DMS79 treated with DMSO at 0.1 percent for 48 hours (cell line): ENCODE data around the gene ZNF674.
"Not testable (repeated sequence)": the region's sequence is repeated elsewhere in the genome, so short reads cannot be mapped to it uniquely, and the experiment has no call there.

Experiments used
- DNase-seq: peaks from one replicate; lab custom pipeline; 2025; lab: John Stamatoyannopoulos, UW

Gene ZNF674

DNA sequence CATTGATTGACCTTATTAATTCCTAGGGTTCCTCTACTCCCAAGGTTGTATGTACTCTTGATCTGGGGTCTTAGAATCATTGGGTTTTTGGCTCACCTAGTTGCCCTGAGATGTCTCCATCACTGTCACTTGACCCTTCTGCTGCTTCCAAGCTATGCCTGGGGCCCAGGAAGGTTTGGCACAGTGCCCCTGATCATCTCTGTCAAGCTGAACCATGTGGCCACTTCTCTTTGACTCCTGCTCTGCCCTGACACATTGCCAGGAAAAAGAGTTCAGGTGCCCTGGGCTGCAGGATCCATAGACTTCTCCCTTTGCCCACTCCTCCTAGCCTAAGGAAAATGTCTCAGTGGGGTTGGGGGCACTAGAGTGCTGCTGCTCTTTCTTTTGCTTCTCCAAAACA is 24.4 kb upstream of the ZNF674 start:
- peak; percentile 1 for DNase-seq

DNA sequence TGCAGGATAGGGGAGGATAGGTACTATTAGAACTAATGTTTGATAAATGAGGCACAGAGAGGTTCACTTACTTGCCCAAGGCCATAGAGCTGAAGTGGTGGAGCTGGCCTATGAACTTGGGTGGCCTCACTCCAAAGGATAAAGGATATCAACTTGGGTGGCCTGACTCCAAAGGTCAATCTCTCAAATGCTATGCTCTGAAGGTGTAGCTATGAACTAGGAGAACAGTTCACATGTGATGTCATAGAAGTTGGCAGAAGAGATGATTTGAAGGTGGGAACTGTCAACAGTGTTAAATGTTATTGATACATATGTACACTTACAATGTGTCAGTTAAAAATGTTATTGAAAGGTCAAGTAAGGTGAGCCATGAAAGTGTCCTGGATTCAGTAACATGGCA is 22.2 kb upstream of the ZNF674 start:
- no peak for DNase-seq

DNA sequence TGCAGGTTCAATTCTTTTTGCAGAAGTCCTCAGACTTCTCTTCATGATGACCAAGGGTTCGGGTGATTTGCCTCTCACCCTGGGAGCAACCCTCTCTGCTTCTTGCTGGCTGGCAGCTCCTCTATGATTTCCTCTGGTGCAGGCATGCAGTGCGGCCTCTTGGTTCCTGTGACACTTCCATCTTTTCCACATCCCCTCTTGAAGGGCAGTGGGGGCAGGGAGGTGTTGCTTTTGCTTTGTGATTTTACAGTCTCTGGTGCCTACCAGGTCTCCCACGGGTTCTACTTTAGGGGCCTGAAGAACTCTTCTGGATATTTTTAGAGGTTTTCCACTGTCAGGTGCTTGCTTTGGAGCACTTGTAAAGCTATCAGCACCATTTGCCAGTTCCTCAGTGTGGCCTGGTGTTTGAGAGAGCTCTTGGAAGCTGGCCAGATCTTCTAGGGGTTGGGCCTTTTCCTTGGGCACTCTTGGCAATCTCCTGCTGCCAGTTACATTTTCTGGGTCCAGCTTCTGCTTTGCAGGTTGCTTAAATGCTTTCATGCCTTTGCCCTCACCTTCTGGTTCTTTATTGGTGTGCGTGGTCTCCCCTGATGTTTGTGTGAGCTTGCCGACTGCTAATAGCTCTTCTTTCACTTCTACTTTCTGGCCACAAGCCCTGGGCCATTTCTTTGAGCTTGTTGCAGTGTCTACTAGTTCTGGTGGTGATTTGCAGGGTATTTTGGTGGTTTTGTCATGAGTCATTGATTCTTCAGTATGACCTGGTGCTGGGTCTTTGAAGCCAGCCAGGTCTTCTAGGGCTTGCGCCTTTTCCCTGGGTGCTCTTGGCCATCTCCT is 16.8 kb upstream of the ZNF674 start:
- peak; percentile 84 for DNase-seq

DNA sequence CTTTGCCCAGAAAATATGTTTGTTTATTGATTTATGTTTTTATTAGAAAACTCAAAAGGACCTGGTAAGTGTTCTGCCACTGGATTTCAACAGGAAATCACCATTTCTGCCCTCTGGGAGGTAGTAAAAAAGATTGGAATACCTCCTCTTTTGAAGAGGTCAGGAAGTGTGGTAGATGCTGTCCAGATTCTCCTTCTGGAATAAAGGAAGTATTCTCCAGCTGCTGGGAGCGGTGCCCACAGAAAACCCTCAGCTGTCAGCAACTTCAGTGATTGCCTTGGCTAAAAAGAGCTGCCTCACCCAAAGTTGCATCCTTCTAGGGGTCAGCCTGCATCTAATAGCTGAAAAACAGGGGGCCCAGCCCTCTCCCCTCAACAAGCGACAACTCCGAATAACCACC is 13.8 kb upstream of the ZNF674 start:
- no peak for DNase-seq

DNA sequence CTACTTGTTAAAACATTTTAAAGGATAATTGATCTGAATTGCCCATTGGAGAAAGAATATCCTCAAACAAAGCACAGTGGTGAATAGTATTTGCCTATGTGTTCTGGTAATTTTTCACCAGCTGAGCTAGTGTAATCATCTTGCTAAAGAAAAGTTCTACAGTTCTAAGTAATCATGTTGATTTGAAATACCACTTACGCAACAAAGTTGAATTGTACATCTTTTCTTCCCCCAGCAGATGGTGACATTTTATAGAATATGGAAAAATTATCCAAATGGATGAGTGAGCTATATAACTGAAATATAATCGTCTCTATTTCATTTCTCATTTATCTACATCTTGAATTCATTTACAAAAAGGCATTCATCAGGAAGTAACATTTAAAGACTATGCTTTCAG is 9.7 kb upstream of the ZNF674 start:
- no peak for DNase-seq

DNA sequence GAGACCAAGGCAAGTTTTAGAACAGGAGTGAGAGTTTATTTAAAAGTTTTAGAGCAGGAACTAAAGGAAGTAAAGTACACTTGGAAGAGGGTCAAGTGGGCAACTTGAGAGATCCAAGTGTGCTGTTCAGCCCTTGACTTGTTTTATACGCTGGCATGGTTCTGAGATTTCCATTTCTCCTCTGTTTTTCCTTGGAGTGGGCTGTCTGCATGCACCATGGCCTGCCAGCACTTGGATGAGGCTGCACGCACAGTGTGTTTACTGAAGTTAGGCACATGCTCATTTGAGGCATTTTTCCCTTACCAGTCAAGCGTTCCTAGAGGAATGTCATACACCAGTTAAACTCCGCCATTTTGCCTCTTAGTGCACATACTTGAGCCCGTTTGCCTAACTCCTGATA is 8.7 kb upstream of the ZNF674 start:
- peak; percentile 0 for DNase-seq

DNA sequence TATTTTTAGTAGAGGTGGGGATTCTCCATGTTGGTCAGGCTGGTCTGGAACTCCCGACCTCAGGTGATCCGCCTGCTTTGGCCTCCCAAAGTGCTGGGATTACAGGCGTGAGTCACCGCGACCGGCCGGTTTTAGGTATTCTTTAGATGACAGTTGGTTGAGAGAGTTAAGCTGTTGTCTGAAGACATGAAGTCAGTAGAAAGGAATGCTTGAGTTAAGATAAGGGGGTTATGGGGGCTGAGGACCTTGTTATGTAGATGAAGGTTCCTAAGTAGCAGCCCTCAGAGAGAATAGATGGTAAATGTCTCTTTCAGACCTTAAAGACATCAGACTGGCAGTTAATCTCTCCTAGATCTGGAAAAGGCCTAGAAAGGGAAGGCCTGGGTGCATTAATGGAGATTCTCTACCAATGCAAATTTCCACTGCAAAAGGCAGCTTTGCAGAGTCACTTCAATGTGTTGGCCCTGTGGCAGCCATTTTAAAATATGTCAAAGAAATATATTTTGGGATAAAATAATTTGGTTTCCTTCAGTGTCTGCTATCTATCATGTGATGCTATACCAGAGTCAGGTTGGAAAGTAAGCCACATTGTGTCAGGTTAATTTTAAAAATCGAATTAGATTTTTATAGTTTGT is 6.4 kb upstream of the ZNF674 start:
- DNase-seq: no peak

DNA sequence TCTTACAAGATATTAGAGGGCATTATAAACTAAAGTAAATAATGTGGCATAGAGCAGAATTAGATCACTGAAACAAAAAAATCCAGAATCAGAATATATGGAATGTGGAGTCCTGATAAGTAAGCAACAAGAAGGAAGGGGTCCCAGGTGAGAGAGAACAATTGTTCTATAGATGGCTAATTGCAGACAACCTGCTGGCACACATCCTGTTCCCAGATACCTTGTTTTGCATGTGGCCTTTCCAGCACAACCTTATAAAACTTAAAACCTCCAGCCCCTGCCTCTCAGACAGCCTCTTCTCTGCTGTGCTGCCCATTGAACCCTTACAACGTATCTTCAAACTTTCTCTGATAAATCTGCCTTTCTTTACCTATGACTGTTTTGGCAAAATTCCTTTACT is 4.7 kb upstream of the ZNF674 start:
- no peak for DNase-seq

DNA sequence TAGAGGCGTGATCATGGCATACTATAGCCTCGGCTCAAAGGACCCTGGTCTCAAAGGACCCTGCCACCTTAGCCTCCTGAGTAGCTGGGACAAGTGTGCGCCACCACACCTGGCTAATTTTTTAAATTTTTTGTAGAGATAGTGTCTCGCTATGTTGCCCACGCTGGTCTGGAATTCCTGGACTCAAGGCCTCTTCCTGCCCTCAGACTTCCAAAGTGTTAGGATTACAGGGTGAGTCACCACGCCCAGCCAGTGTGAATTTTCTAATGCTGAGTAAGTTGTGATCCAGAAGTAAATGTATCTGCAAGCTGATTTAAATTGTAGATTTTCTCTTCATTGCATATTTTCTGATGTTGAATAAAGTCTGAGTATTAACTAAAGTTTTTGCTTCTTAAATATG is 2.6 kb upstream of the ZNF674 start:
- DNase-seq: no peak

DNA sequence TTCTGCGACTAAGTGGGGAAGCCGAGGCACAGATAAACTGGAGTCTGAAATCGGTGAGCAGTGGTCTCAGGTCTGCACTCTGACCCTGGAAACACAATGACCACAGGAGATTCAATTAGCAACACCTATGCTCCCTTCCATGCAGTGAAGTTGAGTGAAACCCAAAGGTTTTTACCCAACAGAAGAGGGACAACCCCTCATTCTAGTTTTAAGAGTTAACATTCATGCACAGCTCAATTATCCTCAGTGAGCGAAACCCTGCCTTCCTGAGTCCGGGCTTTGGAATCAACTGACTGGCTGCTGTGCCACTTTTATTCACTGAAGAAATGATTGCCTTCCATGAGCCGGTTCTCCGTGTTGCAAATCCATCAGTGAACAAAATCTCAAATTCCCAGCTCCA is 694 bp downstream of the ZNF674 start:
- DNase-seq: not testable (repeated sequence)

DNA sequence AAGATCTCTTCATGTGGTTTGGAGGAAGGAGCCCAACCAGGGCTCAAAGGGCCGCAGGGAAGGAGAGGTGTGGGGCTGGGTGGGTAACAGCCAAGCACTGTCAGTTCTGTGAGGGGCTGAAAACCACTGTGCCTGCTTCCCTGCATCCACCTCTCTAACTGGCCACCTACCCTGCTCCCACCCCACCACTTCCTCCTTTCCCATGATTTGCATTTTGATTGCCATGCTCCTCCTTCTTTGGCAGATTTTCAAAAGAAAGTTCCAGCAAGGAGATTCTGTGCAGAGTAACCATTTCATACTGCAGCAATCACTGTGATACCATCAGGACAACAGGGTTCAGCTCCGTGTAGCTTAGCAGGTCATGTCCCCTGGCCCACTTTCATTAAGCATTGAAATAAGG is 1.8 kb downstream of the ZNF674 start:
- DNase-seq: no peak

DNA sequence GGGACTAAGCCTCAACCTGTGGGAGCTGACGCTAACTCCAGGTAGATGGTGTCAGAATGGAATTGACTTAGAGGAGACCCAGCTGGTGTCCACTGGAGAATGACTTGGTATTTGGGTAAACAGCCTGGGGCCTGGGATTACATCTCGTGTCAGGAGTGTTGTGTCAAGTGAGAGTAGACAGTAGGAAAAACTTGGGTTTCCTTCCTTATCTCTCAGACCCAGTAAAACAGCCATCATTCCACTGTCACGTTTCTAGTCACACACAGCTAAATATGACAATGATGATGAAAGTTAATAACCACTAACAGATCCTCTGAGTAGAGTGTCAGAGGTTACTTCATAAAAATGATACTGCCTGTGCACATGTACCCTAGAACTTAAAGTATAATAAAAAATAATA is 13.8 kb downstream of the ZNF674 start:
- DNase-seq: no peak

DNA sequence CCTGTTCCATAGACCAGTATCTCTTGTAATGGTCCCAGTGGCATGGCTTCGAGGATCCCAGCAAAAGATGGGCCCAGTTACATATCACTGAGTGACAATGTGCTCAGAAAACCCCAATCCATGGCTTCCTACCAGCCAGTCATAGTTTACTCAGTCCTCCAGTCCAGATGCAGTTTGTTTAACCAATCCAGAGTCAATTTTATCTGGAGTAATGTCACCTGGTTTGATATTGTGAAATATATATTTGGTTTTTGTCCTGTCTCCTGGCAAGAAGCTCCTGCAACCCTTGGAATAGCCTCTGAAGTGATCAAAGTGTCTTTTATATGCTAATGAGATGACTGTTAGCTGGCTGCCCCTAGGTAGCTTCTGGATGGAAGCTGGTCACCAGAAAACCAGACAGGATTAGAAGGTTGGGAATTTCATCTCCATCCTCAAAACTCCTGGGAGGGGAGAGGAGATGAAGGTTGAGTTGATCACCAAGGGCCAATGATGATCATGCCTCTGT is 14.8 kb downstream of the ZNF674 start:
- not testable (repeated sequence) for DNase-seq

DNA sequence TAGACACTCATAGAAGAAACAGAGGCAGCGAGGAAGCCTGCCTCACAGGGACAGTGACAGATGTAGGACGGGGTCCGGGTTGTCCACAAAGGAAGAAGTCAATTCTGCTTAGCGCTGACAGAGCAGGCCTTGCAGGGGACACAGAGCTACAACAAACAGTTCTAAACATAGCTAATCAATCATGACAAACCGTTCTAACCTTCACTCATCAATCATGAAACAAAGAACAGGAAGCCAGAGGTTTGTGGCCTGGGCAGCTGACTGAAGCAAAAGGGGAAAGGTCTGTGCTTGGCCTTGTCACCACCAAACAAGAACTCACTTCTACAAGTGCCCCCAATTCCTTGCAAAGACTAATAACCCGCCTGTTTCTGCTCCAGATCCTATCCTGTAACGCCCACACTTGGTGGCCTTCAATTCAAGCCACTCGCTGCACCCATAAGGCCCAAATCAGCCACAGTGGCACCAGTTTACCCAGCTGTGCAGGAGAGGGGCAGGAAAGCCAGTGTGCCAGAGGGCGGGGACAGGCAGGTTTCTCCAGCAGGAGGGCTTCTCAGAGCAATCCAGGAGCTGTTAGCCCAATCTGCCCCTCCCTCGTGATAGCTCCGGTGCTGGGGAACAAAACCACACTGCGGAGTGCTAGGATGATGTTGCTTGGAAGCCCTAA is 15.3 kb downstream of the ZNF674 start:
- not testable (repeated sequence) for DNase-seq

DNA sequence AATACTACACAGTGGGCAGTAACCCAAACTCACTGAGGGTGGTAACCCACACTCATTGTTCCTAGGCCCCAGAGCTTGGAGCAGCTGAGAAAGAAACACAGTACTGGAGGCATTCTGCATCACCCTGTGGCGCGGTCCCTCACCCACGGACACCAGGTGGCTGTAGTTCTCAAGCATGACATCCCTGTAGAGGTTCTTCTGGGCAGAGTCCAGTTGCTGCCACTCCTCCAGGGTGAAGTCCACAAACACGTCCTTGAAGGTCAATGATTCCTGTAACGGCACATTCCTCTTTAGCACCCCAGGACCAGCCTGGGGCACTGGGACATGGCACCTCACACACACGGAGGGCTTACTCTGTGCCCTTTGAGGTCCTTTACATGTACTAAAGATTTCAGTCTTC is 16.6 kb downstream of the ZNF674 start:
- not testable (repeated sequence) for DNase-seq

DNA sequence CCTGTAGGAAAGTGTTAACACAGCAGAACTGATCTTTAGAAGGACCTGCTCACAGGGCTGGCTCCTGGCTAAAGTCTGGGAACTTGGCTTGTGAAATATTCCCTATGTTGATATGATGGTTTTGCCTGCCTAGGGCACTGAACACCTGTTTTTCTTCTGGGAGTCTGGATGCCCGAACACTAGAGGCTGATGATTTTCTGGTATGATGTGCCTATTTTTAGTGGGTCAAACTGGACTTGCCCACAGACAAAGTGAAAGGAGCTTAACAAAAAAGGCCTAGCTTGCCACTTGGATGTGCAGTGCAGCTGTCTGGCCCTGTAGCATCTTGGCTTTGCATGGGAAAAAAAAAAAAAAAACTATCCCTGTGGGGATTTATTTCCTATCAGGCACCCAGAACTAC is 39.1 kb downstream of the ZNF674 start:
- no peak for DNase-seq

DNA sequence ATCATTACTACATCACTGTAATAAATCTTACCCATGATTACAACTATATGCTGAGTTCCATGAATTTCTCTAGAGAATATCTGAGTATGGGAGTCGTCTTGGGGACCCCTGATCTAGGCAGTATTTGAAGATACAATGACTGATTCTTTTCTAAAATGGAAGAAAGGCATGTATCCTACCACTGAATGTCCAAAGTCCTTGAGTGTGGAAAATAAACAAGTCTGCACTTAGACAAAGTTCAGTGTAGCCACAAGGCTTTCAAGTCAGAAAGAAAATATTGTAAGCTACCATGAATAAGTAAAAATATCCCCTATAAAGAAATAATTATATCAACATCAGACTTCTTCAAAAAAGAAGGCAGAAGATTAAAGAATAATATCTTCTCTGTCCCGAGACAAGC is 42.4 kb downstream of the ZNF674 start:
- no peak for DNase-seq

DNA sequence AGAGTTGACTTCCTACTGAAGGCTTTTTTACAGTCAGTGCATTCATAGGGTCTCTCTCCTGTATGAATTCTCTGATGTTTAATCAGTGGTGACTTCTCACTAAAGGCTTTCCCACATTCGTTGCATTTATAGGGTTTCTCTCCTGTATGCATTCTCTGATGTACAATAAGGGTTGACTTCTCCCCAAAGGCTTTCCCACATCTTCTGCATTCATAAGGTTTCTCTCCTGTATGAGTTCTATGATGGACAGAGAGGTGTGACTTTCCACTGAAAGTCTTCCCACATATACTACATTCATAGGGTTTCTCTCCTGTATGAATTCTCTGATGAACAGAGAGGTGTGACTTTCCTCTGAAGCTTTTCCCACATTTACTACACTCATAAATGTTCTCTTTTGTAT is 45.2 kb downstream of the ZNF674 start:
- DNase-seq: no peak

DNA sequence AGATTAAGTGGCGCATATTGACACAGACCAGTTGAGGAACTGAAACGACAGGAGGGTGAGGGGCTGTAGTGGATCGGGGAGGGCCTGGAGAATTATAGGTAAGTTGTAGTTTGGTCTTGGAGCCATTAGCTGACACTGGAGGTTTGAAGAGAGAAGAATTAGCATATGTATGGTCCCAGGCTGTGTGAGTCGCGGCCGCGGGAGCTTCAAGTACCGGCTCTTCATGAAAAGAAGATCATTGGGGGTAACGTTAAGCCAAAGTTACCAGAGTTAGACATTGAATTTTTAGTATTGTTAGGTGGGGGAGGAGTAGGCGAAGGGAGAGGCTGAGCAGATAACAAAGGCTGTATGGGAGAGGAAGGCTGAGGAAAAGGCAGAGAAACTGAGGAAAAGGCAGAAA is 56.5 kb downstream of the ZNF674 start:
- DNase-seq: no peak

DNA sequence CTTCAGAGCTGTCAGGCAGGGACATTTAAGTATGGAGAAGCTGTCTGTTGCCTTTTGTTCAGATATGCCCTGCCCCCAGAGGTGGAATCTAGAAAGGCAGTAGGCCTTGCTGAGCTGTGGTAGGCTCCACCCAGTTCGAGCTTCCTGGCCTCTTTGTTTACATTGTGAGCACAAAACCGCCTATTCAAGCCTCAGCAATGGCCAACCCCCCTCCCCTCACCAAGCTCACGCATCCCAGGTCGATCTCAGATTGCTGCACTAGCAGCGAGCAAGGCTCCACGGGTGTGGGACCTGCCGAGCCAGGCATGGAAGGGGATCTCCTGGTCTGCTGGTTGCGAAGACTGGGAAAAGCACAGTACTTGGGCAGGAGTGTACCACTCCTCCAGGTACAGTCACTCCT is 59.3 kb downstream of the ZNF674 start:
- no peak for DNase-seq

DNA sequence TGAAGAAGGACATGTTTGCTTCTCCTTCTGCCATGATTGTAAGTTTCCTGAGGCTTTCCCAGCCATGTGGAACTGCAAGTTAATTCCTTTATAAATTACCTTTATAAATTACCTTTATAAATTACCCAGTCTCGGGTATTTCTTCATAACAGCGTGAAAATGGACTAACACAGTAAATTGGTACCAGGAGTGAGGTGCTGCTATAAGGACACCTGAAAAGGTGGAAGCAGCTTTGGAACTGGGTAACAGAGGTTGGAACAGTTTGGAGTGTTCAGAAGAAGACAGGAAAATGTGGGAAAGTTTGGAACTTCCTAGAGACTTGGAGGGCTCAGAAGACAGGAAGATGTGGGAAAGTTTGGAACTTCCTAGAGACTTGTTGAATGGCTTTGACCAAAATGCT is 66.6 kb downstream of the ZNF674 start:
- DNase-seq: not testable (repeated sequence)

DNA sequence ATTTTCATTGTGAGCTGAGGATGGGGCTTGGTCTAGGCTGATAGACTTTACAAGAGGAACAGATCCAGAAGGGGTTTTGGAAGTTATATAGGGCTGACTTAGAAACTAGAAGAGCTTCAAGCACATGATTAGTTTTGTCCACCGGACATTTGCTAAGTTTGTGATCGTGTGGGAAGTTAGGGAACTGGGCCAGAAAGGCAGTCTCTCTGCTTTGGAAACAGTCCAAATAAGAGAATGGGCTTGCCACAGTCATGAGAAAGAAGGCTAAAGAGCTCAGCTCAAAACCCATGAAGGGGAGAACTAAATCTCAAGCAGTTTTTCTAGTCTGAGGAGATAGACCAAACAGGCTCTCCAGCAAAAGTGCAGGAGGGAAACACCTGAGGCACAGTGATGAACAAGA is 67.8 kb downstream of the ZNF674 start:
- no peak for DNase-seq

DNA sequence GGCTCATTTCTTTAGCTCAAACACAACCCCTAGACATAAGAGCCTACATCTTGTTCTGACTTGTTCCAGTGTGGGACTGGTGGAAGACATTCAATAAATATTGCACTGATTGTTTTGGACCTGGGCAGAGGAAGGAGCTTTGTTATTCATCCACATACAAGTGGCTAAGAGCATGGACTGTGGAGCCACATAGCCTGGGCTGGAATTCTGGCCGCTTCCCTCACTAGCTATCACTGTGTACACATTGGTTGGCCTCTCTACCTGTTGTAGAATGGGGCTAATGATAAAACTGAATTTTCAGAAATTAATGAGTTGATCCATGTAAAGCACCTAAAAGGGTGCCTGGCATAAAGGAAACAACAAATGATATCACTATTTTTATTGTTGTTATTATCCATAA is 80.0 kb downstream of the ZNF674 start:
- DNase-seq: no peak
